ENCODE data around the gene LRRN3.
A peak's percentile ranks its signal among the peaks of the same experiment; 100 is the strongest.

Gene LRRN3

DNA sequence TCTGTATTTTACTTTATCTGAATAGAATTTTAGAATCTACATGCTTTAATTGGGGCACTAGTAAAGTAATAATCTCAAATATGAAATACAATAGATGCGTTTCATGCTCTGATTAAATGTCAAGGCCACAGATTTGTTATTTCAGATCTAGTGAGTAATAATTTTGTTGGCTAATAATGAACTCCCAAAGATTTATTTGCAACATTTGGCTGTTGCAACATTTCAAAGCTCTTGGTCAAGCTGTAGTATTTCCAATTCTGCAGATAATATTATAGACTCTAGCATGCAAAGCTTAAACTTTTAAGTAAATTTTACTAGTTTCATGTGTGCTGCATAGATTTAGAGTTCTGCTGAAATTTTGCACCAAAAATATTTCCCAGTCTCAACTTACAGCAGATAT is 16.7 kb downstream of the LRRN3 start:
- DNase-seq (ENCODE audit: low spot score) = no peak

DNA sequence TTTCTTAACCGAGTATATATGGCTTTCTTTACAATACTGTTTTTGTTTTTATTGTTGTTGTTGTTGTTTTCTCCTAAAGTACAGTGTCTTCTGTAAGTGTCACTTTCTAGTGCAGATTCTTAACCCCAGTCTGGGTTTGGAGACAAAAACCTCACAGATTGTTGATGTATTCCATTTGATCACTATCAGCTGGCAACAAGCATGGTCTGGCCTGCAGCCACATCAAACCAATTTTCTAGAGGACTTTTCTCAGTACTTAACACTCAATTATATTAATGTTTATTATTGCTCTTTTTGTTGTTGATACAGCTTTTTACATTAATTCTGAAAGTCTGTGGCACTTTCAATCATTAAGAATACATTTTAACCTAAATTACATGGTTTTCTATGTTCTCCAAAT is 17.1 kb downstream of the LRRN3 start:
- no peak for DNase-seq (ENCODE audit: low spot score)

DNA sequence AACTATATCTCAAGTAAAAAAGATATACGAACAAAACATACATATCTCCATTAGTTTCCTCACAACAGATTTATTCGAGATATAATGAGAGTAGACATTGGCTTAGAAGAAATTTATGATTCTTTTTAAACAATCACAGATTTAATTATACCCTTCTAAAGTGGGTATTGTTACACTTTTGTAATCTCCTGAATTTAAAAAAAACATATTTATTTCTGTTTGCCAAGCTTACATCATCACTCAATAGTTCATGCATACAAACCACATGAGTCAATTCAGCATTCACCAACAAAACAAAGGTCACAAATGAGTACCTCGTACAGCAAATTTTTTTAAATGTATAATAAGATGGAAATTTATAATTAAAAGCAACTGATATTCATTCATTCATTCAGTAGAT is 17.6 kb downstream of the LRRN3 start:
- no peak for DNase-seq (ENCODE audit: low spot score)

DNA sequence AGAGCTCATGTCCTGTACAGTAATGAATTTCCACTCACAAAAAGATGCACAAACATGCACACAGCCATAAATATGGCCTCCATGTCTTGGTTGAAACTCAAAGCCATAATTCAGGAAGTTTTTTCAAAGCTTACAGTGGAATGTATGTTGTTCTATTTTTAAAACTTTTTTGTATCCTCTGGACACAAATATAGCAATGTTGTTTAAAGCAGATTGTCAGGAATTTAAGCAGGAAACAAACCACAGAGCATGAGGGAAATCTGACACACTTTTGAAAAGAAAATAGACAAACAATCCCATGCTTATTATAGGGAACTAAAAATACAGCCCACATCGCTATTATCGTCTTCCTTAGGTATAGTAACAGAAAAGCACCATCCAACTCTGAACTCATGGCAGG is 21.5 kb downstream of the LRRN3 start:
- DNase-seq (ENCODE audit: low spot score) = no peak

GRCh38 chr7:111113263-111114017 is 22.5 kb downstream of the LRRN3 start:
- no peak for DNase-seq (ENCODE audit: low spot score)

DNA sequence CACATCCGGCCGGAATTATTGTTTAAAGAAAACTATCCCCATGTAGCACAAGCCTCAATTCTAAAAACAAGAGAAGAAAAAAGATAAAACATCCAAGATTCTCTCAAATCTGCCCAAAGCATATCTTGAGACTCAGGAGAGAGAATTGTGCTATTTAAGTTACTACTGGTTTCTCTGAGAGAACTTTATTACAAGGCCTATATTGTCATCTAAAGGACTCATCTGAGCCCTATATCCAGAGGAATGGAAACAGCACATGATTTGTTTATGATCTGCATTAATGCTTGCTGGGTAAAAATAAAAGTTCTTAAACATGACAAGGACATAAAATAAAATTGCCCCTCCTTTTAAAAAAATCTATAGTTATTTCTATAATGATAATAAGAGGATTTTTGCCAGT is 25.0 kb downstream of the LRRN3 start:
- DNase-seq (ENCODE audit: low spot score) = no peak

- DNase-seq (ENCODE audit: low spot score) = no peak
These were observed 36.1 kb downstream of the LRRN3 start for GRCh38 chr7:111126987-111127386.

DNA sequence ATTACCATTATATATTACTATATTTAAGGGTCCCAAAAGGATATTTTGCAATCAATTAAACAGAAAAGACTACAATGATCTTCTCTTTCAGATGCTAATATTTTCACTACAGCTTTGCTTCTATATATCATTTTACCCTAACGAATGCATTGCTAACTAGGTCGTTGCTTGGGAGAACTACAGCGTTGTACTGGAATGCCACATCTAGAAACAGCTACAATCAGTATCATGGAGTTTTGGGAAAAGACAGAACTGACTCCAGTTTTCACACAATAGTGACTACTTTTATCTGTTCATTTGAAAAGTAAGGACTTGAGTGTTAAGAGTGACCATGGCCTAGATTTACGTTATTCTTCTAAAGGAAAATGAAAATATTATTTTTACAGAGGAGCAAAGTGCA is 38.5 kb downstream of the LRRN3 start:
- DNase-seq (ENCODE audit: low spot score) = no peak

- no peak for DNase-seq (ENCODE audit: low spot score)
These were observed 41.9 kb downstream of the LRRN3 start for GRCh38 chr7:111132833-111133232.

DNA sequence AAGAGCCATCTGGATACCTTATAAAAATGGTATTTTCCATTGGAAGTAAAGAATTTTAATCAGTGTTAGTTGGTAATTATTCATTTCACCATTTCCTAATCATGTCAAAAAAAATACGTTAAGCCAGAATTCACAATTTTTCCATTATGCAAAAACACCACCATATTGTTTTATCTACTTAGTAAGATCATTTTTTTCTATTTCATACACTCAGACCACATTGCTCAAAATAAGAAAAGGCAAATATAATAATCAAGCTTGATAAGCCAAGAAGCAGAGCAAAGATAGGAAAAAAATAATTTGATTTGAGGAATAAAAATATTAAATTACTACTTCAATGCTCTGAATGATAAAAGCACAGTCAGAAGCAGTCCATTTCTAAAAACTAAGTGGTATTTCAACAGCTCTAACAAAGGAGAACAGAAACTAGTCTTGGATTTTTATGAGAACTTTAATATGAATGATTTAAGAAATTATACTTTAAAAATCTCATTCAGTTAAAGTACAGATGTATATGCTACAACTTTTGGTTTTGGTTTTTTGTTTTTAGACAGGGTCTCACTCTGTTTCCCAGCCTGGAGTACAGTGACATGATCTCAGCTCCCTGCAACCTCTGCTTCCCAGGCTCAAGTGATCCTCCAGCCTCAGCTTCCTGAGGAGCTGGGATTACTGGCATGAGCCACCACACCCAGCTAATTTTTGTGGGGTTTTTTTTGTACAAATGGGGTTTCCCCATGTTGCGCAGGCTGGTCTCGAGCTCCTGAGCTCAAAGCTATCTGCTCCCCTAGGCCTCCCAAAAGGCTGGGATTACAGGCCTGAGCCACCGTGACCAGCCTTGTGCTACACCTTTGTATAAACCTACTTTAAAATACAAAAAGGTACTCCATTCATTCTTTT is 46.6 kb downstream of the LRRN3 start:
- DNase-seq (ENCODE audit: low spot score) = peak; percentile 45

DNA sequence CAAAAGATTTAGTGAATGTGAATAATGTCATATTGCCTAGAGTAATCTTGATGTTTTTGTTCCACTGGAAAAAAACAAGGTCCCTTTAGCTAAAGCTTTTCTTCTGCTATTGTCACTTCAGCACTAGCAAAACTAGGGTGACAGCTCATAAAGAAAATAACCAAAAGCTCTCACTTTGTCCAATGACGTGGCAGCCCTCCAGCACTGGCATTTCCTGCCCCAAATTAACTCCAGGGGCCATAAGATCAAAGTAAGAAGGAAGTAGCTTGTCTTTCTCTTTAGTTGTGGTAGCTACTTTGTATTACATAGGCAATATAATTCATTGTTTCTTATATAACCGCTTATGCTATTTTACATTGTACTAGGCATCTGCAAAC is 47.3 kb downstream of the LRRN3 start:
- DNase-seq (ENCODE audit: low spot score) = no peak

GRCh38 chr7:111138586-111138985 is 47.7 kb downstream of the LRRN3 start:
- DNase-seq (ENCODE audit: low spot score) = no peak

DNA sequence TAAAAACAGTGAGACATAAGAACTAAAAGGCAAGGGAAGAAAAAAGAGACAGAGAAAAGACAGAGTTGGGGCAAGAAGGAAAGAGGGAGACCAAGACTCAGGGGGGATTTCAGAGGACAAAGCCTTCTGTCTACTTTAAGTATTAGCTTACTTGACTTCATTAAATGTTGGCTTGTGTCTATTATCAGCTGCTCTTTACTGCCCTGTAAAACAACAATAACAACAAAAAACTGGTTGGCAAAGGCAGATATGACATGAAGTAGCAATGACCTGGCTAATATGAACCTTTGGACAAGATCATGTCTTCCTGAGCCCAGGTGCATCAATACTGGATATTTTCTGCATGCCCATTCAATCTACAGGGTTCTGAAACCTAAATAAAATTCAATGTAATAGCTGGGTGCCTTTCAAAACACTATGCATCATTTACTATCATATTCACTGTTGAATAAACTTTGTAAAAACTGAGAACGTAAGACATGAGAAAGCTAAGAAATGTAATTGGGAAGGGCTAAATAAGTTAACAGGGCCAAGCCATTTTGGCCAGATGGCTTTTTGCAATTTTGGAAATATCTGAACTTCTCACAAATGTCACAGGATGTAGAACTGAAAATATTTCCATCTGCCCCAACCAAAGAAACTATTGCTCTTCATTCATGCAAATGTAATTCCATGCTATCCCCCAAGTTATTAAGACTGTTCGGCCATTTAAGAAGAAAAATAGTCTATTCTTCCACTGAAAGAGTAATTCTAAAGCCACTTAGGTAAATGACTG is 49.4 kb downstream of the LRRN3 start:
- no peak for DNase-seq (ENCODE audit: low spot score)

GRCh38 chr7:111145472-111145871 is 54.5 kb downstream of the LRRN3 start:
- no peak for DNase-seq (ENCODE audit: low spot score)

GRCh38 chr7:111146136-111146535 is 55.2 kb downstream of the LRRN3 start:
- DNase-seq (ENCODE audit: low spot score) = no peak

GRCh38 chr7:111147708-111148533 is 57.0 kb downstream of the LRRN3 start:
- no peak for DNase-seq (ENCODE audit: low spot score)

DNA sequence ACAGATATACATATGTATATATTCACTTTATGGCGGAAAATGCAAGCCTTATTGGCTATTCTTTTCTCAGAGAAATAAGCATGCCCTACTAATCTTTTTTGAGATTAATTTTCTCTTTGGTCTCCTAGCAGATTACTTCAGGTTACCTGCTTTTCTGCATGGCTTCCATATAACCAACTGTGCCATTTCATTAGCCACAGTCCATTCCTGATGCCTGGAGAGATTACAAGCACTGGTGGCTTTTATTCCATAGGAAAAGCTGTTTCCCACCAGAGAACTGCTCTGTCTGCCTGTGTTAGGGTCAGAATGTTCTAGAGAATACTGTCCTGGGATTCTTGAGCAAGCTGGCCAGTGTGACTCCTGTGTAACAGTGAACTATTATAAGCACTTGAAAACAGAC is 59.8 kb downstream of the LRRN3 start:
- DNase-seq (ENCODE audit: low spot score) = no peak

DNA sequence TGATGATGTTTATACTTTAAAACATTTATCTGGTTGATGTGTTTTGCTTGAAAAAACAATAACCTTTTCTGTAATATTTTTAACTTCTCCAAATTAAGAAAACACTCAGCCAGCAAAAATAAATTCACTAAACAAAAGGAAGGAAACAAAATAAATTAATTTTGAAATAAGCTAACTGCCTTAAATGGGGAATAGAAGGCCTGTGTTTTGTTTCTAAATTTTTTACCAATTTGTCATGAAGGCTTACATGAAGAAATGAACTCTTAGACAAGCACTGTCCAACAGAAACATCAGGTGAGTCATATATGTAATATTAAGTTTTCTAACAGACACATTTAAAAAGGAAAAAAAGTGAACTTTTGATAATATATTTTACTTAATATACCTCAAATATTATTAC is 68.5 kb downstream of the LRRN3 start:
- no peak for DNase-seq (ENCODE audit: low spot score)

DNA sequence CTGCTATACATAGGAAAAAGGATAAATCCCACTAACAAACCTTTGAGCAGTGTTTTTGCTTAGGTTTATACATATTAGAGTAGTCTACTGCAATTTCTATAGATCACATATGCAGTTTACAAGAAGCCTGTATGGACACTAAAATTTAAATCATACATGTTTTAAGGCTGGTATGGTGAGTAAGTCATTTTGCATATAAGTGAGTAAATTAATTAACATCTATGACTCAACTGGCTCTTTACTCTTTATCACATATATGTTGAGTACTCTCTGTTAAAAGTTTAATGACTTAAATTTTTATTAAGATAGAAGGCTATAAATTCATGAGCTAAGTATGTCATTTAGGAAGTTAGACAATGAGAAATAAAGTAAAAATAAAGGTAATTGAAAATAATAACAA is 69.4 kb downstream of the LRRN3 start:
- no peak for DNase-seq (ENCODE audit: low spot score)

- no peak for DNase-seq (ENCODE audit: low spot score)
These were observed 71.8 kb downstream of the LRRN3 start for GRCh38 chr7:111162692-111163091.

DNA sequence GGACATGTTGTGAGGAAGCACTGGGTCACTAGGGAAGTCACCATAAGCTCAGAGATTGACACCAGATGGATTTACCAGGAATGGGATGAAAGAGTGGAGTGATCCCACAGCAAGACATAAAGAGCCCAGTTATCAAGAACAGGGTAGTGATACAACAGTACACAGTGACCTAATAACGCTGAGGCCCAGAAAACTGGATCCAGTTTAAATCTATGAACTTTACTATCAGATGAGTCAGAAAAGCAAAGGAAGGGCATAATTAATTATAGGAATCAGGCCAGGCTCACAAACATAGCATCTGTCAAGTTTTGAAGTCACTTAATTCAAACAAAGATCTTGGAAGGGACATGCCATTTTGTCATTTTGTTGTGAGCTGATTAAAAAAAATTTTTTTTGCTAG is 73.5 kb downstream of the LRRN3 start:
- DNase-seq (ENCODE audit: low spot score) = no peak

GRCh38 chr7:111168182-111168581 is 77.3 kb downstream of the LRRN3 start:
- no peak for DNase-seq (ENCODE audit: low spot score)
